ENCODE data around the gene CGREF1. TPM values are rescaled to one million over a fixed set of nuclear protein-coding genes. Genes with fewer than 3 reads are reported as not detected.
A peak's percentile ranks its signal among the peaks of the same experiment; 100 is the strongest.

The CGREF1 gene
- total RNA-seq, 1 experiment from 2014 or later = 3.7 TPM

- H3K9me3 Mint-ChIP-seq (ENCODE audit: low read depth, unreplicated experiment) = no peaks in the 10 kb centered on the region
- TF ChIP-seq CTCF (IDR thresholded peaks at IDR 0.05; ENCODE audit: unreplicated experiment) = no peak
Measured at GRCh38 chr2:27127883-27128667, 9.1 kb upstream of the CGREF1 start.

GRCh38 chr2:27126252-27126710 lies 7.4 kb upstream of the CGREF1 start:
- TF ChIP-seq CTCF (IDR thresholded peaks at IDR 0.05; ENCODE audit: unreplicated experiment) = no peak

More at GRCh38 chr2:27127883-27128667, 9.1 kb upstream of the CGREF1 start:
- no TSS peak for BruUV-seq (replicated peaks)
- H3K27me3 Mint-ChIP-seq (ENCODE audit: unreplicated experiment) = peaks cover 5% of the 10 kb centered on the region
- H3K36me3 Mint-ChIP-seq (ENCODE audit: insufficient read depth, unreplicated experiment) = peaks cover 18% of the 10 kb centered on the region
- no peak overlapping the region for H3K27ac Mint-ChIP-seq (ENCODE audit: unreplicated experiment)
- CTCF ChIA-PET = no interaction called here
- H3K4me3 Mint-ChIP-seq (ENCODE audit: low read depth, unreplicated experiment) = no peak overlapping the region
- DNase-seq = no peak
- intact Hi-C loops (cut with micrococcal nuclease; ENCODE audit: unreplicated experiment) = no loop called here
- H3K4me1 Mint-ChIP-seq (ENCODE audit: low read depth, unreplicated experiment) = peaks cover 12% of the 10 kb centered on the region

GRCh38 chr2:27125104-27125503 lies 6.2 kb upstream of the CGREF1 start:
- CTCF ChIA-PET = no interaction called here
- no peak overlapping the region for H3K4me3 Mint-ChIP-seq (ENCODE audit: low read depth, unreplicated experiment)

More at GRCh38 chr2:27126252-27126710, 7.4 kb upstream of the CGREF1 start:
- Mint-ChIP-seq H3K4me3 (ENCODE audit: low read depth, unreplicated experiment) (no peak overlapping the region), H3K36me3 (ENCODE audit: insufficient read depth, unreplicated experiment) (peaks cover 22% of the 10 kb centered on the region), H3K9me3 (ENCODE audit: low read depth, unreplicated experiment) (no peaks in the 10 kb centered on the region), H3K27ac (ENCODE audit: unreplicated experiment) (peak overlapping the region; percentile 31), H3K4me1 (ENCODE audit: low read depth, unreplicated experiment) (peaks cover 8% of the 10 kb centered on the region), H3K27me3 (ENCODE audit: unreplicated experiment) (peaks cover 23% of the 10 kb centered on the region)
- TSS peak; percentile 8 for BruUV-seq (replicated peaks)
- intact Hi-C loops (cut with micrococcal nuclease; ENCODE audit: unreplicated experiment) = no loop called here
- CTCF ChIA-PET = no interaction called here
- no peak for DNase-seq

More at GRCh38 chr2:27125104-27125503, 6.2 kb upstream of the CGREF1 start:
- Mint-ChIP-seq H3K36me3 (ENCODE audit: insufficient read depth, unreplicated experiment) (peaks cover 22% of the 10 kb centered on the region), H3K27ac (ENCODE audit: unreplicated experiment) (no peak overlapping the region), H3K9me3 (ENCODE audit: low read depth, unreplicated experiment) (no peaks in the 10 kb centered on the region), H3K27me3 (ENCODE audit: unreplicated experiment) (peaks cover 35% of the 10 kb centered on the region), H3K4me1 (ENCODE audit: low read depth, unreplicated experiment) (peaks cover 8% of the 10 kb centered on the region)
- DNase-seq = no peak
- TF ChIP-seq CTCF (IDR thresholded peaks at IDR 0.05; ENCODE audit: unreplicated experiment) = no peak
- BruUV-seq (replicated peaks) = no TSS peak
- intact Hi-C loops (cut with micrococcal nuclease; ENCODE audit: unreplicated experiment) = no loop called here

All from Calu3 (cell line).